HepG2 (cell line): Measurements from ENCODE around the gene COL18A1. TPM values are rescaled to one million over a fixed set of nuclear protein-coding genes. Genes with fewer than 3 reads are reported as not detected.

Source experiments
- ATAC-seq: fragments of 200-7000 bp; cut with Tn5 transposase; 3 replicates; pipeline ENCODE4 v1.9.1; 2020; ENCODE audit warnings: mild to moderate bottlenecking, moderate library complexity
- BruUV-seq: library from RNA; stranded (reverse); fragments of 400-500 nt; replicated peaks from 2 replicates; lab custom pipeline; 2021; lab: Mats Ljungman, UMichigan
- CTCF ChIA-PET: fragments of 300-600 bp; formaldehyde crosslinking; extraction: SDS; loops from one replicate; lab custom pipeline; 2021; ENCODE audit warnings: low total read pairs, inconsistent platforms, low intra/inter-chr PET ratio; lab: Yijun Ruan, JAX
- POLR2A ChIA-PET: fragments of 350-600 bp; sonication (Branson Sonifier 250); formaldehyde crosslinking; loops from one replicate; lab custom pipeline; 2020; ENCODE audit warnings: antibody characterized with exemption, inconsistent platforms; lab: Yijun Ruan, JAX
- DNase-seq: peaks from one replicate; pipeline ENCODE4 v3.0.0-alpha.2; 2015; ENCODE audit warnings: low spot score
- FAIRE-seq: peaks from 3 replicates; lab custom pipeline; 2011; peaks lifted over from hg19 to GRCh38; lab: Jason Lieb, UNC
- H2AFZ ChIP-seq: one replicate; pipeline ENCODE4 v1.6.1; 2011; ENCODE audit warnings: low read length, inconsistent platforms
- H3K27ac ChIP-seq: fragments of 300-600 bp; 3 replicates; pipeline ENCODE4 v1.8.0; 2011; ENCODE audit warnings: mixed run types, mild to moderate bottlenecking, mixed read lengths, low read length, inconsistent platforms; ENCODE audit not compliant: insufficient read depth; ENCODE audit errors: extremely low read length
- H3K27me3 ChIP-seq, 2 experiments: fragments of 200-600 bp in 1 of 2; 2 replicates in 1 of 2; 3 replicates in 1 of 2; pipeline versions ENCODE4 v1.6.0 to v1.8.0; 2011; ENCODE audit warnings: low read length in 2 of 2, mild to moderate bottlenecking in 2 of 2, moderate library complexity in 2 of 2, inconsistent platforms in 1 of 2; ENCODE audit not compliant: insufficient read depth in 2 of 2, control insufficient read depth in 1 of 2
- H3K36me3 ChIP-seq, 2 experiments: fragments of 200-600 bp in 1 of 2; replicated peaks in 1 of 2; 2 replicates in 1 of 2; 3 replicates in 1 of 2; pipeline versions ENCODE4 v1.5.1 to v1.8.0; 2011; ENCODE audit warnings: low read length in 2 of 2, inconsistent platforms in 1 of 2; ENCODE audit not compliant: insufficient read depth in 2 of 2, control insufficient read depth in 1 of 2
- H3K4me1 ChIP-seq: 2 replicates; pipeline ENCODE4 v1.5.1; 2012; ENCODE audit warnings: low read length, inconsistent platforms; ENCODE audit not compliant: insufficient read depth
- H3K4me2 ChIP-seq: 2 replicates; pipeline ENCODE4 v1.6.0; 2011; ENCODE audit warnings: low read depth, low read length, inconsistent platforms
- H3K4me3 ChIP-seq, 3 experiments: fragments of 200-600 bp in 1 of 3; sonication (generic), shearing (Covaris generic) in 1 of 3; replicated peaks in 1 of 3; 2 replicates each; pipeline ENCODE4 v1.5.1; 2011 to 2016; ENCODE audit warnings: low read length in 3 of 3, inconsistent platforms in 2 of 3, low read depth in 2 of 3, mild to moderate bottlenecking in 2 of 3, control low read depth in 1 of 3, mixed read lengths in 1 of 3; ENCODE audit not compliant: insufficient read depth in 1 of 3
- H3K79me2 ChIP-seq: one replicate; pipeline ENCODE4 v1.6.1; 2011; ENCODE audit warnings: low read length, inconsistent platforms; ENCODE audit not compliant: insufficient read depth
- H3K9ac ChIP-seq: 2 replicates; pipeline ENCODE4 v1.6.0; 2011; ENCODE audit warnings: mild to moderate bottlenecking, low read depth, low read length, inconsistent platforms; ENCODE audit not compliant: insufficient read depth
- H3K9me3 ChIP-seq: 2 replicates; pipeline ENCODE4 v1.5.1; 2012; ENCODE audit warnings: mild to moderate bottlenecking, low read length
- H4K20me1 ChIP-seq: 2 replicates; pipeline ENCODE4 v1.6.0; 2011; ENCODE audit warnings: inconsistent platforms, mild to moderate bottlenecking, low read length, moderate library complexity; ENCODE audit not compliant: insufficient read depth
- EZH2 ChIP-seq: conservative IDR thresholded peaks from 2 replicates; pipeline ENCODE4 v1.6.1; 2012; ENCODE audit warnings: mild to moderate bottlenecking, low read depth, low read length, moderate library complexity
- GTF2F1 ChIP-seq: fragments of 150-350 bp; IDR thresholded peaks from 2 replicates; pipeline ENCODE4 v1.6.1; 2014; ENCODE audit warnings: low read length
- PCBP1 ChIP-seq: fragments of 200-400 bp; formaldehyde crosslinking; IDR thresholded peaks from 2 replicates; pipeline ENCODE4 v1.6.1; 2017; ENCODE audit warnings: mild to moderate bottlenecking, low read depth, low read length, borderline replicate concordance
- RFXANK ChIP-seq: IDR thresholded peaks from 2 replicates; pipeline ENCODE4 v1.6.1; 2016
- SMAD1 ChIP-seq: sonication (generic); formaldehyde crosslinking; IDR thresholded peaks from 2 replicates; pipeline ENCODE4 v1.4.0; 2020; ENCODE audit warnings: missing genetic modification reagents, low read depth, mild to moderate bottlenecking, borderline replicate concordance
- SUZ12 ChIP-seq: fragments of 150-350 bp; IDR thresholded peaks from 2 replicates; pipeline ENCODE4 v1.6.1; 2014; ENCODE audit warnings: low read depth, low read length
- ZIK1 ChIP-seq: sonication (generic); formaldehyde crosslinking; IDR thresholded peaks from 2 replicates; pipeline ENCODE4 v1.5.0; 2020; ENCODE audit warnings: mild to moderate bottlenecking, low read depth, missing genetic modification reagents, borderline replicate concordance
- ZNF354B ChIP-seq: sonication (generic); formaldehyde crosslinking; IDR thresholded peaks from 2 replicates; pipeline ENCODE4 v1.8.0; 2022; ENCODE audit warnings: mild to moderate bottlenecking, missing genetic modification reagents
- ZNF562 ChIP-seq: sonication (generic); formaldehyde crosslinking; IDR thresholded peaks from 2 replicates; pipeline ENCODE4 v1.8.0; 2022; ENCODE audit warnings: missing genetic modification reagents, borderline replicate concordance
- ZNF598 ChIP-seq: sonication (generic); formaldehyde crosslinking; IDR thresholded peaks from 2 replicates; pipeline ENCODE4 v1.5.1; 2020; ENCODE audit warnings: mild to moderate bottlenecking, missing genetic modification reagents, borderline replicate concordance
- ZNF720 ChIP-seq: sonication (generic); formaldehyde crosslinking; IDR thresholded peaks from 2 replicates; pipeline ENCODE4 v1.4.0; 2020; ENCODE audit warnings: missing genetic modification reagents
- WGBS: methylation state at CpG from one replicate; pipeline ENCODE4 v1.1.6; 2017; ENCODE audit warnings: low lambda C conversion rate; 5-methylcytosine and 5-hydroxymethylcytosine counted together
- in situ Hi-C: cut with HindIII; loops from 2 replicates; pipeline ENCODE4 v1.10.0; 2017; ENCODE audit warnings: low pct_unique_long_range_greater_than_20kb; ENCODE audit not compliant: extremely low pct_ligation_motif_present
- intact Hi-C: fragments of 100-400 bp; cut with micrococcal nuclease; formaldehyde crosslinking; loops from one replicate; pipeline ENCODE4 v1.10.0; 2022; ENCODE audit not compliant: unreplicated experiment
- polyA plus RNA-seq, 8 experiments: library from polyadenylated mRNA; depleted of rRNA in 3 of 8; stranded (reverse) in 7 of 8; unstranded in 1 of 8; fragments of >200 nt; fragmentation: Illumina TruSeq in 4 of 8; extraction: Trizol in 4 of 8; gene quantifications; 2 replicates each; pipeline versions ENCODE4 v1.2.1 to v1.2.3, GENCODE V29; 2011 to 2016; ENCODE audit warnings: low read depth in 4 of 8, missing spikeins in 1 of 8, mixed read lengths in 1 of 8; ENCODE audit not compliant: insufficient read depth in 1 of 8
- total RNA-seq, 5 experiments: library from RNA; depleted of rRNA; stranded (reverse); fragments of >200 nt; fragmentation: Illumina TruSeq; extraction: Trizol; gene quantifications; 2 replicates each; pipeline ENCODE4 v1.2.3, GENCODE V29; 2016; ENCODE audit warnings: low read depth in 1 of 5
- TF ChIP-seq, protein P1 (sequence below): sonication (generic); formaldehyde crosslinking; IDR thresholded peaks from 2 replicates; pipeline ENCODE4 v1.4.0; 2020; ENCODE audit warnings: missing genetic modification reagents
- TF ChIP-seq, protein P2 (sequence below): IDR thresholded peaks from 2 replicates; pipeline ENCODE4 v1.6.1; 2012; ENCODE audit warnings: inconsistent platforms
- TF ChIP-seq, protein P3 (sequence below): sonication (generic); formaldehyde crosslinking; IDR thresholded peaks from 2 replicates; pipeline ENCODE4 v1.4.0; 2020; ENCODE audit warnings: mild to moderate bottlenecking, low read depth, missing genetic modification reagents
- TF ChIP-seq, protein P4 (sequence below): IDR thresholded peaks from 2 replicates; pipeline ENCODE4 v1.6.1; 2016; ENCODE audit warnings: missing biosample characterization, missing genetic modification reagents, low read depth
- TF ChIP-seq, protein P5 (sequence below): sonication (generic); formaldehyde crosslinking; IDR thresholded peaks from 2 replicates; pipeline ENCODE4 v1.4.0; 2020; ENCODE audit warnings: missing genetic modification reagents

Gene COL18A1
- total and polyA plus RNA-seq, 2 of the 13 experiments (the other 11 are each of a cell fraction or from before 2014, with no cell fraction given): 79.0 to 102 TPM

DNA sequence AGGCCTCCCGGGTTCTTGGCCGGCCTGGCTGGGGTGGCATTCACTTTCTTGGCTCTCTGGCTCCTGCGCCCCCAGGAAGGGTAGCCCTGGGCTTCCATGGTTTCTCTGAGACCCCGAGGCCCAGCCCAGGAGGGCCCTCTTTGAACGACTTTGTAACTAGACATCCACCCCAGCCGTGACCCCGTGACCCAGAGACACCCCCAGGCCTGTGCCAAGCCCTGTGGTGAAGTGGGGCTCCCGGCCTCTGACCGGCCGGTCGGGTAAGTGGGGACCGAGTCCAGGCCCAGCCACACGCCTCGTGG lies 64.0 kb downstream of the COL18A1 start (continued):
- TF ChIP-seq, protein P1, sequence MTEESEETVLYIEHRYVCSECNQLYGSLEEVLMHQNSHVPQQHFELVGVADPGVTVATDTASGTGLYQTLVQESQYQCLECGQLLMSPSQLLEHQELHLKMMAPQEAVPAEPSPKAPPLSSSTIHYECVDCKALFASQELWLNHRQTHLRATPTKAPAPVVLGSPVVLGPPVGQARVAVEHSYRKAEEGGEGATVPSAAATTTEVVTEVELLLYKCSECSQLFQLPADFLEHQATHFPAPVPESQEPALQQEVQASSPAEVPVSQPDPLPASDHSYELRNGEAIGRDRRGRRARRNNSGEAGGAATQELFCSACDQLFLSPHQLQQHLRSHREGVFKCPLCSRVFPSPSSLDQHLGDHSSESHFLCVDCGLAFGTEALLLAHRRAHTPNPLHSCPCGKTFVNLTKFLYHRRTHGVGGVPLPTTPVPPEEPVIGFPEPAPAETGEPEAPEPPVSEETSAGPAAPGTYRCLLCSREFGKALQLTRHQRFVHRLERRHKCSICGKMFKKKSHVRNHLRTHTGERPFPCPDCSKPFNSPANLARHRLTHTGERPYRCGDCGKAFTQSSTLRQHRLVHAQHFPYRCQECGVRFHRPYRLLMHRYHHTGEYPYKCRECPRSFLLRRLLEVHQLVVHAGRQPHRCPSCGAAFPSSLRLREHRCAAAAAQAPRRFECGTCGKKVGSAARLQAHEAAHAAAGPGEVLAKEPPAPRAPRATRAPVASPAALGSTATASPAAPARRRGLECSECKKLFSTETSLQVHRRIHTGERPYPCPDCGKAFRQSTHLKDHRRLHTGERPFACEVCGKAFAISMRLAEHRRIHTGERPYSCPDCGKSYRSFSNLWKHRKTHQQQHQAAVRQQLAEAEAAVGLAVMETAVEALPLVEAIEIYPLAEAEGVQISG (CRISPR knock-in tag): no peak
- TF ChIP-seq PCBP1: 0 out of 2 replicates have a peak, but pooled peaks have one; percentile 8

DNA sequence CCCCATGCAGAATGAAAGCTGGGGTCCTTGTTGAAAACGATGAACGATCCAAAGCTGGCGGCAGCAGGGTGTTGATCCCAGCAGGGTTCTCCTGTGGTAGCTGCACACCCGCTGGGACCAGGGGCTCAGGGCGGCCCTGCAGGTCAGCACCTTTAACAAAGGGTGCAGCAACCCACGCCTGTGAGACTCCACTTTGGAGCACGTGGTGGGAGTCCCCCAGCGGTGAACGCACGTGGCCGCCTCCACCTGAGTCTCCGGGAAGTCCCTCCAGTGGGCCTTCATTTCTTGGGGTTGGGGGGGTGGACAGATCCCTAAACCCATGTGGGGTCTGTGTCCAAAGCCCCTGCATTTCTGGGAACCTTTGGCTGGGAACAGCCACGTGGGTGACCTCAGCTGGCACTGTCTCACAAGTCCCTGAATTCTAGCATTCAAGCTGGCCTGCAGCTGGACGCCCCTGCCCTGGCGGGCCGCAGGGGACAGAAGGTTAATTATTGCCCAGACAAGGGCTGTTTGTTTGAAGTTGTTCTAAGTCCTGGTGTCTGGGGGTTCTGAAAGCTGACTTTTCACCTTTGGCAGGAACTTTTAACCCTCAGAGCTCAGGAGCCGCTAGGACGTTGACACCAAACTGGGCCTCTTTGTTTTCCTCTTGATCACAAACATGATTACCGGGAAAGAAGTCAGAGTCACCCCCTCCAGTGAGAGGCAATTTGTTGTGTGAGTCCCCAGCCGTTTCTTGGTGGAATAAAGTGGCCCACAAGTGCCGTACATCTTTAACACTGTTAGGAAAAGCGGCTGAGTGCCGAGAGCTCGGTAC lies 64.5 kb downstream of the COL18A1 start:
- Histone ChIP-seq H3K27ac (peak overlapping the region; percentile 99), H3K36me3 (peaks cover 5 to 20% of the 10 kb centered on the region in 2 experiments), H3K4me3 (peak overlapping the region; percentile 38 to 69 (median 42); a peak in 5 of 6 replicates), H3K27me3 (no peaks in the 10 kb centered on the region), H3K9ac (peak overlapping the region; percentile 86), H3K4me1 (peaks cover 80% of the 10 kb centered on the region), H3K79me2 (peaks cover 27% of the 10 kb centered on the region), H3K9me3 (no peaks in the 10 kb centered on the region), H2AFZ (no peak overlapping the region), H4K20me1 (no peaks in the 10 kb centered on the region), H3K4me2 (peak overlapping the region; percentile 86)
- POLR2A ChIA-PET: interaction anchor here (0.5 to 5.2 kb wide), 33 partner anchors 8 to 405 kb away, joined by 3 to 65 read pairs (median 4); partner anchors contain the start of gene POFUT2
- ATAC-seq (peak; percentile 78), FAIRE-seq (peak; percentile 100), DNase-seq (peak; percentile 99)
- 33% methylated on average over 6 of the region's 24 CpGs for WGBS
- in situ Hi-C loops: no loop called here
- CTCF ChIA-PET: no interaction called here
- intact Hi-C loops: no loop called here
- no TSS peak for BruUV-seq
- TF ChIP-seq ZNF598 (CRISPR knock-in tag) (peak; percentile 55; the same call in 1 of the 2 replicates), RFXANK (CRISPR knock-in tag) (no peak), ZNF354B (CRISPR knock-in tag) (no peak), ZNF720 (CRISPR knock-in tag) (no peak), GTF2F1 (no peak; the same call in 1 of the 2 replicates), ZNF562 (CRISPR knock-in tag) (no peak), EZH2 (no peak), SMAD1 (CRISPR knock-in tag) (no peak), ZIK1 (CRISPR knock-in tag) (0 out of 2 replicates have a peak, but pooled peaks have one; percentile 47), SUZ12 (no peak)
- TF ChIP-seq, protein P2, sequence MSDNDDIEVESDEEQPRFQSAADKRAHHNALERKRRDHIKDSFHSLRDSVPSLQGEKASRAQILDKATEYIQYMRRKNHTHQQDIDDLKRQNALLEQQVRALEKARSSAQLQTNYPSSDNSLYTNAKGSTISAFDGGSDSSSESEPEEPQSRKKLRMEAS: no peak
- TF ChIP-seq, protein P3, sequence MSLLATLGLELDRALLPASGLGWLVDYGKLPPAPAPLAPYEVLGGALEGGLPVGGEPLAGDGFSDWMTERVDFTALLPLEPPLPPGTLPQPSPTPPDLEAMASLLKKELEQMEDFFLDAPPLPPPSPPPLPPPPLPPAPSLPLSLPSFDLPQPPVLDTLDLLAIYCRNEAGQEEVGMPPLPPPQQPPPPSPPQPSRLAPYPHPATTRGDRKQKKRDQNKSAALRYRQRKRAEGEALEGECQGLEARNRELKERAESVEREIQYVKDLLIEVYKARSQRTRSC (CRISPR knock-in tag): no peak
- TF ChIP-seq, protein P4, sequence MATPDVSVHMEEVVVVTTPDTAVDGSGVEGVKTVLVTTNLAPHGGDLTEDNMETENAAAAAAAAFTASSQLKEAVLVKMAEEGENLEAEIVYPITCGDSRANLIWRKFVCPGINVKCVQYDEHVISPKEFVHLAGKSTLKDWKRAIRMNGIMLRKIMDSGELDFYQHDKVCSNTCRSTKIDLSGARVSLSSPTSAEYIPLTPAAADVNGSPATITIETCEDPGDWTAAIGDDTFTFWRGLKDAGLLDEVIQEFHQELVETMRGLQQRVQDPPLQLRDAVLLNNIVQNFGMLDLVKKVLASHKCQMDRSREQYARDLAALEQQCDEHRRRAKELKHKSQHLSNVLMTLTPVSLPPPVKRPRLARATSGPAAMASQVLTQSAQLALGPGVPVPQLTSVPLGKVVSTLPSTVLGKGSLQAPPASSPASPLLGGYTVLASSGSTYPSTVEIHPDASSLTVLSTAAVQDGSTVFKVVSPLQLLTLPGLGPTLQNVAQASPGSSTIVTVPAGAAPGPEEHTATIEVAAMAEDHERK (CRISPR knock-in tag): no peak
- TF ChIP-seq, protein P5, sequence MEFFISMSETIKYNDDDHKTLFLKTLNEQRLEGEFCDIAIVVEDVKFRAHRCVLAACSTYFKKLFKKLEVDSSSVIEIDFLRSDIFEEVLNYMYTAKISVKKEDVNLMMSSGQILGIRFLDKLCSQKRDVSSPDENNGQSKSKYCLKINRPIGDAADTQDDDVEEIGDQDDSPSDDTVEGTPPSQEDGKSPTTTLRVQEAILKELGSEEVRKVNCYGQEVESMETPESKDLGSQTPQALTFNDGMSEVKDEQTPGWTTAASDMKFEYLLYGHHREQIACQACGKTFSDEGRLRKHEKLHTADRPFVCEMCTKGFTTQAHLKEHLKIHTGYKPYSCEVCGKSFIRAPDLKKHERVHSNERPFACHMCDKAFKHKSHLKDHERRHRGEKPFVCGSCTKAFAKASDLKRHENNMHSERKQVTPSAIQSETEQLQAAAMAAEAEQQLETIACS (CRISPR knock-in tag): no peak
